MCF 10A (cell line): ENCODE measurements around the gene KLHL21. TPM values are rescaled to one million over a fixed set of nuclear protein-coding genes. Genes with fewer than 3 reads are reported as not detected.
"Not testable (repeated sequence)": the region's sequence is repeated elsewhere in the genome, so short reads cannot be mapped to it uniquely, and the experiment has no call there.

Experiments used
- BruUV-seq: library from RNA; stranded (reverse); fragments of 400-500 nt; replicated peaks from 2 replicates; lab custom pipeline; 2021; lab: Mats Ljungman, UMichigan
- CTCF ChIA-PET: fragments of 300-600 bp; sonication (Branson Sonifier 250); formaldehyde crosslinking; extraction: SDS; loops from one replicate; lab custom pipeline; 2021; ENCODE audit warnings: antibody characterized with exemption, inconsistent platforms; lab: Yijun Ruan, JAX
- POLR2A ChIA-PET: fragments of 300-600, 350-650 bp; sonication (Branson Sonifier 250); formaldehyde crosslinking; extraction: SDS; loops from one replicate; lab custom pipeline; 2020; ENCODE audit warnings: antibody characterized with exemption, inconsistent platforms; lab: Yijun Ruan, JAX
- DNase-seq: peaks from one replicate; pipeline ENCODE4 v3.0.0-alpha.2; 2018; ENCODE audit not compliant: unreplicated experiment
- H3K27ac Mint-ChIP-seq: one replicate; pipeline ENCODE4 v1.8.0; 2022; ENCODE audit warnings: mild to moderate bottlenecking, low read depth, mixed read lengths; ENCODE audit not compliant: unreplicated experiment
- H3K27me3 Mint-ChIP-seq: one replicate; pipeline ENCODE4 v1.8.0; 2022; ENCODE audit warnings: mixed read lengths; ENCODE audit not compliant: insufficient read depth, unreplicated experiment
- H3K36me3 Mint-ChIP-seq: one replicate; pipeline ENCODE4 v1.8.0; 2022; ENCODE audit warnings: mild to moderate bottlenecking, moderate library complexity, mixed read lengths; ENCODE audit not compliant: insufficient read depth, unreplicated experiment
- H3K4me1 Mint-ChIP-seq: one replicate; pipeline ENCODE4 v1.8.0; 2022; ENCODE audit warnings: mixed read lengths; ENCODE audit not compliant: insufficient read depth, unreplicated experiment
- H3K4me3 Mint-ChIP-seq: one replicate; pipeline ENCODE4 v1.8.0; 2022; ENCODE audit warnings: mild to moderate bottlenecking, moderate library complexity, mixed read lengths; ENCODE audit not compliant: unreplicated experiment
- H3K9me3 Mint-ChIP-seq: one replicate; pipeline ENCODE4 v1.8.0; 2022; ENCODE audit warnings: mixed read lengths; ENCODE audit not compliant: unreplicated experiment
- CTCF ChIP-seq: fragments of 200-600 bp; IDR thresholded peaks from one replicate; pipeline ENCODE4 v1.8.0; 2022; ENCODE audit warnings: antibody characterized with exemption, mild to moderate bottlenecking; ENCODE audit not compliant: unreplicated experiment
- intact Hi-C: fragments of 100-400 bp; cut with micrococcal nuclease; formaldehyde crosslinking; loops from 2 replicates; pipeline ENCODE4 v1.14.1; 2022
- total RNA-seq: library from RNA; stranded (reverse); gene quantifications from 2 replicates; pipeline ENCODE4 v1.2.3, GENCODE V29; 2022

Gene KLHL21
- total RNA-seq, 1 experiment from 2014 or later, result 14.0 TPM

GRCh38 chr1:6569033-6569432 is 33.6 kb downstream of the KLHL21 start:
- Mint-ChIP-seq H3K4me3 (no peak overlapping the region), H3K27me3 (peaks cover 13% of the 10 kb centered on the region), H3K4me1 (no peaks in the 10 kb centered on the region), H3K36me3 (no peaks in the 10 kb centered on the region), H3K9me3 (no peaks in the 10 kb centered on the region), H3K27ac (no peak overlapping the region)
- POLR2A ChIA-PET, result no interaction called here
- TF ChIP-seq CTCF, result no peak
- DNase-seq, result no peak
- intact Hi-C loops, result no loop called here
- no TSS peak for BruUV-seq
- CTCF ChIA-PET, result interaction anchor here (1.3 to 2.1 kb wide), 2 partner anchors 14 to 31 kb away, joined by 5 to 11 read pairs; partner anchors contain the start of genes NOL9 and TAS1R1

DNA sequence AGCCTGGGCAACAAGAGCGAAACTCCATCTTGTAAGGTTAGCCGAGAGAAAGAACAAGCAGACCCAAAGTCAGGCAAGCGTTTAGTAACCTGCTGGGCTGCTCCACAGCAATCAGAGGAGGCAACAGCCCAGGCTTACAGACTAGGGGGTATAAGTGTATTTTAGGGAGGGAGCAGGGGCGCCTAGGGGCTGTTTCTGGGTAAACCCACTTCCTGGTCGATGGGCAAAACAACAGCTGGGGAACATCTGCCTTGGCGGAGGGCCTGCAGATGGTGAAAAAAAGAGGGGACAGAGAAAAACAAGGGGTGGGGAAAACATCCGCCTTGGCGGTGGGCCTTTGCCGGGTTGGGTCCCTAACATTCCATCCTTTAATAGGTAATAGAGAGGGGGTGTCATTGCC is 42.4 kb downstream of the KLHL21 start:
- no peak for TF ChIP-seq CTCF
- intact Hi-C loops, result no loop called here
- no peaks in the 10 kb centered on the region for H3K27me3 Mint-ChIP-seq
- CTCF ChIA-PET, result interaction anchor here (0.6 to 1.0 kb wide), 3 partner anchors 40 to 475 kb away, joined by 3 to 5 read pairs (median 4); no protein-coding TSS in a partner anchor
- H3K4me1 Mint-ChIP-seq, result no peaks in the 10 kb centered on the region
- no TSS peak for BruUV-seq
- H3K9me3 Mint-ChIP-seq, result no peaks in the 10 kb centered on the region
- no peaks in the 10 kb centered on the region for H3K36me3 Mint-ChIP-seq
- POLR2A ChIA-PET, result no interaction called here
- H3K4me3 Mint-ChIP-seq, result no peak overlapping the region
- DNase-seq, result no peak
- no peak overlapping the region for H3K27ac Mint-ChIP-seq

- CTCF ChIA-PET, result interaction anchor here (0.6 to 0.8 kb wide), 3 partner anchors 13 to 312 kb away, joined by 3 to 4 read pairs (median 3); no protein-coding TSS in a partner anchor
- not testable (repeated sequence) for BruUV-seq
Measured at GRCh38 chr1:6559161-6559560, 43.5 kb downstream of the KLHL21 start.

DNA sequence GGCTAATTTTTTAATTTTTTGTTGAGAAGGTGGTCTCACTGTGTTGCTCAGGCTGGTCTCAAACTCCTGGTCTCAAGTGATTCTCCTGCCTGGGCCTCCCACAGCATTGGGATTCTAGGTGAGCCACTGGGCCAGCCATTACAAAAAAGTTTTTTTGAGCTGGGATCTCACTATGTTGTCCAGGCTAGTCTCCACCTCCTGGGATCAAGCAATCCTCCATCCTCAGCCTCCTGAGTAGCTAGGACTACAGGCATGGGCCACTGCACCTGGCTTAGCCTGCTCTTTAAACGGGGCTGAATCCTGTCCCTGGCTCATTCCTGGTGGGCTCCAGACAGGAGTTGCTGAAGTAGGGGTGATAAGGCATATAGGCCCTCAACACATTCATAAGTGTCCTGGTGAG is 45.1 kb downstream of the KLHL21 start:
- Mint-ChIP-seq H3K36me3 (peaks cover 4% of the 10 kb centered on the region), H3K4me3 (no peak overlapping the region), H3K9me3 (no peaks in the 10 kb centered on the region), H3K27me3 (no peaks in the 10 kb centered on the region), H3K27ac (no peak overlapping the region), H3K4me1 (peaks cover 6% of the 10 kb centered on the region)
- BruUV-seq, result no TSS peak
- POLR2A ChIA-PET, result interaction anchor here (1.0 to 1.2 kb wide), 4 partner anchors 22 to 69 kb away, joined by 3 to 4 read pairs (median 3); partner anchors contain the start of gene ZBTB48
- DNase-seq, result no peak
- intact Hi-C loops, result no loop called here
- CTCF ChIA-PET, result interaction anchor here (0.6 to 1.1 kb wide), 4 partner anchors 19 to 85 kb away, joined by 3 to 5 read pairs (median 3); no protein-coding TSS in a partner anchor
- TF ChIP-seq CTCF, result no peak

More at GRCh38 chr1:6559161-6559560, 43.5 kb downstream of the KLHL21 start:
- H3K4me1 Mint-ChIP-seq, H3K27me3 Mint-ChIP-seq, intact Hi-C loops, H3K9me3 Mint-ChIP-seq, H3K36me3 Mint-ChIP-seq, H3K4me3 Mint-ChIP-seq, H3K27ac Mint-ChIP-seq: not testable (repeated sequence)
- peak; percentile 30 for DNase-seq
- POLR2A ChIA-PET, result interaction anchor here (0.6 to 0.9 kb wide), 2 partner anchors 19 to 21 kb away, joined by 3 to 5 read pairs; partner anchors contain the start of gene ZBTB48
